ENCODE measurements around the gene ZBTB7C. TPM values are rescaled to one million over a fixed set of nuclear protein-coding genes. Genes with fewer than 3 reads are reported as not detected.

ZBTB7C gene
- total and polyA plus RNA-seq, 10 of the 15 experiments (the other 5 are each of a cell fraction or from before 2014, with no cell fraction given) = under 0.01 to 0.08 (median 0.01) TPM; not detected in 7

- Histone ChIP-seq H3K4me1 (ENCODE audit: control insufficient read depth, insufficient read depth, low read length) (no peaks in the 10 kb centered on the region), H3K9ac (ENCODE audit: control insufficient read depth, insufficient read depth, low read length) (no peak overlapping the region), H3K79me2 (ENCODE audit: control insufficient read depth, insufficient read depth, low read length) (no peaks in the 10 kb centered on the region), H3K4me3 (no peak overlapping the region), H3K27me3 (replicated peaks in 1 of 2; ENCODE audit: control insufficient read depth in 2 of 2, insufficient read depth in 2 of 2, low read length in 1 of 2) (peaks cover 1 to 3% of the 10 kb centered on the region in 2 experiments; a peak in 3 of 4 replicates), H3K9me3 (replicated peaks; ENCODE audit: control insufficient read depth, insufficient read depth, low read length) (no peaks in the 10 kb centered on the region), H3K36me3 (ENCODE audit: control insufficient read depth in 2 of 2, insufficient read depth in 2 of 2, low read length in 1 of 2) (no peaks in the 10 kb centered on the region), H4K20me1 (ENCODE audit: control insufficient read depth, insufficient read depth) (no peaks in the 10 kb centered on the region), H3K4me2 (ENCODE audit: control insufficient read depth, insufficient read depth) (no peak overlapping the region), H2AFZ (ENCODE audit: control insufficient read depth, low read depth, low read length) (no peak overlapping the region), H3K27ac (ENCODE audit: control insufficient read depth, insufficient read depth) (no peak overlapping the region)
- intact Hi-C loops (cut with micrococcal nuclease; ENCODE audit: unreplicated experiment) = no loop called here
- in situ Hi-C loops (cut with MboI) = no loop called here
- FAIRE-seq (no peak), DNase-seq (ENCODE audit: low read depth, low spot score) (no peak), ATAC-seq (no peak)
- ChIA-PET CTCF (no interaction called here), RAD21 (ENCODE audit: unreplicated experiment) (no interaction called here), POLR2A (no interaction called here), SMC1A (ENCODE audit: uncharacterized antibody, unreplicated experiment) (interaction anchor here (0.6 kb wide), 1 partner anchor 74 kb away, joined by 3 read pairs; no protein-coding TSS in a partner anchor)
- no TSS peak for BruUV-seq (replicated peaks)
- TF ChIP-seq POU2F2 (IDR thresholded peaks at IDR 0.05; ENCODE audit: borderline replicate concordance, low read depth, low read length) (no peak), PBX3 (IDR thresholded peaks at IDR 0.05; ENCODE audit: insufficient replicate concordance, low read depth, low read length) (no peak)
- WGBS (ENCODE audit: insufficient coverage, insufficient replicate concordance, low lambda C conversion rate, missing lambda C conversion rate) = 12% methylated on average over 6 of the region's 6 CpGs
Measured at GRCh38 chr18:48184118-48184517, 225.1 kb downstream of the ZBTB7C start.

DNA sequence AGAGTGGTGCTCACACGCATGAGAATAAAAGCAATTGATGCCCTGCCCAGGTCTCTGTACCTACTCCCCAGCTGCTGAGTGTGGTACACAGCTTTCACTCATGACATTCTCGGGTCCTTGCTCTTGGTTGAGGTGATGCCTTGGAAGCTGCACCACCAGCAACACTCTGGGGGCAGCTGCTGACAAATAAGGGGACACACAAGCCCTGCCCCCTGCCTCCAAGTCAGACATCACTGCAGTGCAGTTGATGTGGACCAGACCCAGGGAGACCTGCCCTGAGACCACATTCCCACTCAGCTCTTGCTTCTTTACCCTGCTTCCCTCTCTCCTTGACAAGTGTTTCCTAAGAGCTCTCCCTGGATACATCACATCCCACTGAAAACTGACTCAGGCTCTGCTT, 225.6 kb downstream of the ZBTB7C start:
- in situ Hi-C loops (cut with MboI) = no loop called here
- H3K4me3 ChIP-seq = no peak overlapping the region
- H3K36me3 ChIP-seq (ENCODE audit: control insufficient read depth in 2 of 2, insufficient read depth in 2 of 2, low read length in 1 of 2) = no peaks in the 10 kb centered on the region
- H3K4me1 ChIP-seq (ENCODE audit: control insufficient read depth, insufficient read depth, low read length) = no peaks in the 10 kb centered on the region
- no peaks in the 10 kb centered on the region for H3K79me2 ChIP-seq (ENCODE audit: control insufficient read depth, insufficient read depth, low read length)
- no peaks in the 10 kb centered on the region for H4K20me1 ChIP-seq (ENCODE audit: control insufficient read depth, insufficient read depth)
- 44% methylated on average over 2 of the region's 2 CpGs for WGBS (ENCODE audit: insufficient coverage, insufficient replicate concordance, low lambda C conversion rate, missing lambda C conversion rate)
- no peak overlapping the region for H3K27ac ChIP-seq (ENCODE audit: control insufficient read depth, insufficient read depth)
- FAIRE-seq = no peak
- H3K27me3 ChIP-seq (replicated peaks in 1 of 2; ENCODE audit: control insufficient read depth in 2 of 2, insufficient read depth in 2 of 2, low read length in 1 of 2) = peaks cover 1 to 3% of the 10 kb centered on the region in 2 experiments; a peak in 3 of 4 replicates
- H3K9ac ChIP-seq (ENCODE audit: control insufficient read depth, insufficient read depth, low read length) = no peak overlapping the region
- no peak overlapping the region for H2AFZ ChIP-seq (ENCODE audit: control insufficient read depth, low read depth, low read length)
- intact Hi-C loops (cut with micrococcal nuclease; ENCODE audit: unreplicated experiment) = no loop called here
- no TSS peak for BruUV-seq (replicated peaks)
- ChIA-PET POLR2A (no interaction called here), RAD21 (ENCODE audit: unreplicated experiment) (no interaction called here), CTCF (no interaction called here), SMC1A (ENCODE audit: uncharacterized antibody, unreplicated experiment) (interaction anchor here (0.6 kb wide), 1 partner anchor 74 kb away, joined by 3 read pairs; no protein-coding TSS in a partner anchor)
- H3K4me2 ChIP-seq (ENCODE audit: control insufficient read depth, insufficient read depth) = no peak overlapping the region
- no peak for ATAC-seq
- no peaks in the 10 kb centered on the region for H3K9me3 ChIP-seq (replicated peaks; ENCODE audit: control insufficient read depth, insufficient read depth, low read length)
- no peak for DNase-seq (ENCODE audit: low read depth, low spot score)
- TF ChIP-seq RFX5 (IDR thresholded peaks at IDR 0.05; ENCODE audit: low read depth, low read length) = no peak
- TF ChIP-seq EGR1 (IDR thresholded peaks at IDR 0.05; ENCODE audit: borderline replicate concordance in 1 of 2, low read depth in 2 of 2, low read length in 2 of 2) = no peak
- TF ChIP-seq TCF3 (IDR thresholded peaks at IDR 0.05; ENCODE audit: borderline replicate concordance, insufficient read depth, low read depth, low read length) = no peak
- TF ChIP-seq CBX5 (IDR thresholded peaks at IDR 0.05; ENCODE audit: low read depth) = no peak
- no peak for TF ChIP-seq PAX8 (IDR thresholded peaks at IDR 0.05)
- no peak for TF ChIP-seq CREB1 (IDR thresholded peaks at IDR 0.05; ENCODE audit: low read depth)
- no peak for TF ChIP-seq HSF1 (IDR thresholded peaks at IDR 0.05; ENCODE audit: low read depth, low read length)
- TF ChIP-seq CEBPZ (IDR thresholded peaks at IDR 0.05; ENCODE audit: low read depth, low read length) = no peak
- no peak for TF ChIP-seq FOS (IDR thresholded peaks at IDR 0.05; ENCODE audit: borderline replicate concordance, extremely low read depth, insufficient read length)
- TF ChIP-seq ESRRA (IDR thresholded peaks at IDR 0.05; ENCODE audit: low read length) = no peak

Data from GM12878 (cell line).